ENCODE measurements around the gene IGFBP1. TPM values are rescaled to one million over a fixed set of nuclear protein-coding genes. Genes with fewer than 3 reads are reported as not detected.

IGFBP1 gene
- total and polyA plus RNA-seq, 2 of the 13 experiments (the other 11 are each of a cell fraction or from before 2014, with no cell fraction given): 5.4 to 885 TPM

- TF ChIP-seq ZSCAN5A (CRISPR knock-in tag; IDR thresholded peaks at IDR 0.05; ENCODE audit: borderline replicate concordance): no peak
- TF ChIP-seq AGO1 (IDR thresholded peaks at IDR 0.05; ENCODE audit: low read depth, low read length, poor library complexity, severe bottlenecking): no peak
- TF ChIP-seq SETDB1 (CRISPR knock-in tag; IDR thresholded peaks at IDR 0.05; ENCODE audit: borderline replicate concordance): no peak
- TF ChIP-seq MXD1 (CRISPR knock-in tag; IDR thresholded peaks at IDR 0.05): peak; percentile 51; the same call in 1 of the 2 replicates
- no peak for TF ChIP-seq ATM (IDR thresholded peaks at IDR 0.05; ENCODE audit: borderline replicate concordance)
- 0 out of 2 replicates have a peak, but pooled peaks have one; percentile 18 for TF ChIP-seq FOXM1 (CRISPR knock-in tag; IDR thresholded peaks at IDR 0.05)
- no peak for TF ChIP-seq MAFG (CRISPR knock-in tag; IDR thresholded peaks at IDR 0.05)
- TF ChIP-seq RBM22 (optimal IDR thresholded peaks at IDR 0.05; ENCODE audit: low read length): no peak
- TF ChIP-seq MIER3 (CRISPR knock-in tag; IDR thresholded peaks at IDR 0.05; ENCODE audit: borderline replicate concordance): peak; percentile 82; the same call in 1 of the 2 replicates
- TF ChIP-seq NR2F6 (IDR thresholded peaks at IDR 0.05): peak; percentile 14; the same call in 1 of the 2 replicates
- TF ChIP-seq NR2F6 (CRISPR knock-in tag; IDR thresholded peaks at IDR 0.05): no peak; the same call in none of the 2 replicates
- TF ChIP-seq ARHGAP35 (CRISPR knock-in tag; IDR thresholded peaks at IDR 0.05; ENCODE audit: borderline replicate concordance): peak; percentile 93; the same call in 1 of the 2 replicates
- TF ChIP-seq ZSCAN9 (CRISPR knock-in tag; IDR thresholded peaks at IDR 0.05; ENCODE audit: borderline replicate concordance): peak; percentile 84; the same call in 1 of the 2 replicates
- peak; percentile 14 for TF ChIP-seq TGIF2 (CRISPR knock-in tag; IDR thresholded peaks at IDR 0.05)
- peak; percentile 85 for TF ChIP-seq ZNF574 (CRISPR knock-in tag; IDR thresholded peaks at IDR 0.05)
- TF ChIP-seq ISX (CRISPR knock-in tag; conservative IDR thresholded peaks at IDR 0.05): peak; percentile 56; the same call in 1 of the 2 replicates
- TF ChIP-seq HINFP (CRISPR knock-in tag; IDR thresholded peaks at IDR 0.05; ENCODE audit: low read depth): peak; percentile 85
- peak; percentile 72; the same call in 1 of the 2 replicates for TF ChIP-seq JUNB (CRISPR knock-in tag; IDR thresholded peaks at IDR 0.05; ENCODE audit: borderline replicate concordance)
- TF ChIP-seq ZBTB21 (CRISPR knock-in tag; IDR thresholded peaks at IDR 0.05): peak; percentile 63; the same call in 1 of the 2 replicates
- TF ChIP-seq NCOA5 (CRISPR knock-in tag; IDR thresholded peaks at IDR 0.05): peak; percentile 96; the same call in 1 of the 2 replicates
- TF ChIP-seq TMF1 (CRISPR knock-in tag; IDR thresholded peaks at IDR 0.05; ENCODE audit: low read depth): 0 out of 2 replicates have a peak, but pooled peaks have one; percentile 45
- no peak for TF ChIP-seq EZH2 (conservative IDR thresholded peaks at IDR 0.05; ENCODE audit: low read depth, low read length)
- TF ChIP-seq IKZF1 (IDR thresholded peaks at IDR 0.05): no peak
- peak; percentile 93 for TF ChIP-seq ZNF619 (CRISPR knock-in tag; IDR thresholded peaks at IDR 0.05)
- no peak for TF ChIP-seq ZNF550 (CRISPR knock-in tag; IDR thresholded peaks at IDR 0.05; ENCODE audit: borderline replicate concordance)
Measured at GRCh38 chr7:45888185-45888992, at the start of gene IGFBP1 (continued).

All from HepG2 (cell line).